M059J (cell line): ENCODE results near the gene LMNTD1. TPM values are rescaled to one million over a fixed set of nuclear protein-coding genes. Genes with fewer than 3 reads are reported as not detected.
"Not testable (repeated sequence)": the region's sequence is repeated elsewhere in the genome, so short reads cannot be mapped to it uniquely, and the experiment has no call there.

Experiments
- DNase-seq: peaks from one replicate; pipeline ENCODE4 v3.0.0-alpha.2; 2012; ENCODE audit warnings: low read depth
- total RNA-seq: library from RNA; depleted of rRNA; stranded (reverse); fragments of >200 nt; shearing (Covaris generic); gene quantifications from 2 replicates; pipeline ENCODE4 v1.2.3, GENCODE V29; 2014; rRNA removed

The LMNTD1 gene
- 0.32 and 2.2 TPM in 2 replicates for total RNA-seq

- peak; percentile 65 for DNase-seq
Measured at GRCh38 chr12:25553098-25553497, at the start of gene LMNTD1. Gene LMNTD1 (minus strand): TSS chr12:25553283. CDS start chr12:25552959, 324 bp downstream.

GRCh38 chr12:25598956-25599355 lies 45.9 kb upstream of the LMNTD1 start:
- DNase-seq, result no peak

GRCh38 chr12:25595496-25595895 lies 42.4 kb upstream of the LMNTD1 start:
- not testable (repeated sequence) for DNase-seq

- DNase-seq, result no peak
Measured at GRCh38 chr12:25594376-25594775, 41.3 kb upstream of the LMNTD1 start.

GRCh38 chr12:25592725-25593495 lies 39.8 kb upstream of the LMNTD1 start:
- no peak for DNase-seq

GRCh38 chr12:25591144-25591543 lies 38.1 kb upstream of the LMNTD1 start:
- peak; percentile 39 for DNase-seq

- DNase-seq, result no peak
Measured at GRCh38 chr12:25590011-25590721, 37.1 kb upstream of the LMNTD1 start.

GRCh38 chr12:25587346-25587745 lies 34.3 kb upstream of the LMNTD1 start:
- DNase-seq, result no peak

- DNase-seq, result no peak
Measured at GRCh38 chr12:25585662-25586061, 32.6 kb upstream of the LMNTD1 start.

GRCh38 chr12:25585021-25585523 lies 32.0 kb upstream of the LMNTD1 start:
- DNase-seq, result peak; percentile 18

- DNase-seq, result no peak
Measured at GRCh38 chr12:25584596-25584995, 31.5 kb upstream of the LMNTD1 start.

GRCh38 chr12:25583545-25583944 lies 30.5 kb upstream of the LMNTD1 start:
- DNase-seq, result peak; percentile 28

- DNase-seq, result no peak
Measured at GRCh38 chr12:25581067-25581466, 28.0 kb upstream of the LMNTD1 start.

- no peak for DNase-seq
Measured at GRCh38 chr12:25578411-25579143, 25.5 kb upstream of the LMNTD1 start.

GRCh38 chr12:25574761-25575160 lies 21.7 kb upstream of the LMNTD1 start:
- DNase-seq, result no peak

- DNase-seq, result no peak
Measured at GRCh38 chr12:25573346-25573745, 20.3 kb upstream of the LMNTD1 start.

- DNase-seq, result no peak
Measured at GRCh38 chr12:25570418-25570817, 17.3 kb upstream of the LMNTD1 start.

GRCh38 chr12:25566202-25566949 lies 13.3 kb upstream of the LMNTD1 start:
- no peak for DNase-seq

GRCh38 chr12:25558586-25558985 lies 5.5 kb upstream of the LMNTD1 start:
- DNase-seq, result peak; percentile 37

- DNase-seq, result peak; percentile 55
Measured at GRCh38 chr12:25557830-25558436, 4.8 kb upstream of the LMNTD1 start.

- DNase-seq, result no peak
Measured at GRCh38 chr12:25556153-25556552, 3.1 kb upstream of the LMNTD1 start.
